Progenitor cell of endocrine pancreas (in vitro differentiated cells): ENCODE data around the gene RABGAP1L. TPM values are rescaled to one million over a fixed set of nuclear protein-coding genes. Genes with fewer than 3 reads are reported as not detected.
"Not testable (repeated sequence)": the region's sequence is repeated elsewhere in the genome, so short reads cannot be mapped to it uniquely, and the experiment has no call there.

Experiments
- DNase-seq: peaks from one replicate; pipeline ENCODE4 v3.0.0; 2021; ENCODE audit warnings: low spot score; ENCODE audit not compliant: unreplicated experiment
- H3K27ac Mint-ChIP-seq: 2 replicates; pipeline ENCODE4 v1.8.0; 2021; ENCODE audit warnings: mild to moderate bottlenecking, moderate library complexity, mixed read lengths
- H3K27me3 Mint-ChIP-seq: 2 replicates; pipeline ENCODE4 v1.8.0; 2021; ENCODE audit warnings: mixed read lengths
- H3K36me3 Mint-ChIP-seq: 2 replicates; pipeline ENCODE4 v1.8.0; 2022; ENCODE audit warnings: mixed read lengths; ENCODE audit not compliant: insufficient read depth
- H3K4me1 Mint-ChIP-seq: 2 replicates; pipeline ENCODE4 v1.8.0; 2021; ENCODE audit warnings: low read depth, mixed read lengths
- H3K4me3 Mint-ChIP-seq: 2 replicates; pipeline ENCODE4 v1.8.0; 2021; ENCODE audit warnings: low read depth, mild to moderate bottlenecking, moderate library complexity, mixed read lengths
- H3K9me3 Mint-ChIP-seq: 2 replicates; pipeline ENCODE4 v1.8.0; 2021; ENCODE audit warnings: low read depth, mixed read lengths
- total RNA-seq: library from RNA; stranded (reverse); gene quantifications from 2 replicates; pipeline ENCODE4 v1.2.1, GENCODE V29; 2021
- TF ChIP-seq, protein P1 (sequence below): fragments of 200-600 bp; sonication (generic); IDR thresholded peaks from one replicate; pipeline ENCODE4 v1.5.0; 2021; ENCODE audit warnings: antibody characterized with exemption, mild to moderate bottlenecking; ENCODE audit not compliant: unreplicated experiment

The RABGAP1L gene
- total RNA-seq, 1 donor from 2014 or later, result 55.2 TPM

DNA sequence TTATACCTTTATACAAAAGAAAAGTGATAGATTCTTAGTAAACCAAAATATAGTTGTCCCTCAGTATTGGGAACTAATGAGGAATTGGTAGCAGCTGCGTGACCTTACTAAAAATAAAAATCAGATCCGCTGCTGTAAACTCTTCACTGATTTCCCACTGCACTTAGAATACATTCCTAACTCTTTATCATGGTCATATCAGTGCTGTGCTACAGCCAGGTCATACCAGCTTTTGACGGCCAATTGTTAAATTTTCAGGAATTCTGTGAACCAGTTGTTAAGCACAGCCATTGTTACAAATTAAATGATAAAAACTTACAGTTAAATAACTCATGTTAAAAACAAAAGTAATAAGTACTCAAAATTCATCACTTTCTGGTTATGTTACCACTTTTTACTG lies 533.8 kb downstream of the RABGAP1L start:
- Mint-ChIP-seq H3K4me3 (no peak overlapping the region), H3K36me3 (no peaks in the 10 kb centered on the region), H3K9me3 (peaks cover 3% of the 10 kb centered on the region), H3K27ac (no peak overlapping the region), H3K4me1 (peaks cover 7% of the 10 kb centered on the region), H3K27me3 (no peaks in the 10 kb centered on the region)
- TF ChIP-seq, protein P1, sequence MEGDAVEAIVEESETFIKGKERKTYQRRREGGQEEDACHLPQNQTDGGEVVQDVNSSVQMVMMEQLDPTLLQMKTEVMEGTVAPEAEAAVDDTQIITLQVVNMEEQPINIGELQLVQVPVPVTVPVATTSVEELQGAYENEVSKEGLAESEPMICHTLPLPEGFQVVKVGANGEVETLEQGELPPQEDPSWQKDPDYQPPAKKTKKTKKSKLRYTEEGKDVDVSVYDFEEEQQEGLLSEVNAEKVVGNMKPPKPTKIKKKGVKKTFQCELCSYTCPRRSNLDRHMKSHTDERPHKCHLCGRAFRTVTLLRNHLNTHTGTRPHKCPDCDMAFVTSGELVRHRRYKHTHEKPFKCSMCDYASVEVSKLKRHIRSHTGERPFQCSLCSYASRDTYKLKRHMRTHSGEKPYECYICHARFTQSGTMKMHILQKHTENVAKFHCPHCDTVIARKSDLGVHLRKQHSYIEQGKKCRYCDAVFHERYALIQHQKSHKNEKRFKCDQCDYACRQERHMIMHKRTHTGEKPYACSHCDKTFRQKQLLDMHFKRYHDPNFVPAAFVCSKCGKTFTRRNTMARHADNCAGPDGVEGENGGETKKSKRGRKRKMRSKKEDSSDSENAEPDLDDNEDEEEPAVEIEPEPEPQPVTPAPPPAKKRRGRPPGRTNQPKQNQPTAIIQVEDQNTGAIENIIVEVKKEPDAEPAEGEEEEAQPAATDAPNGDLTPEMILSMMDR, result no peak
- DNase-seq, result no peak

DNA sequence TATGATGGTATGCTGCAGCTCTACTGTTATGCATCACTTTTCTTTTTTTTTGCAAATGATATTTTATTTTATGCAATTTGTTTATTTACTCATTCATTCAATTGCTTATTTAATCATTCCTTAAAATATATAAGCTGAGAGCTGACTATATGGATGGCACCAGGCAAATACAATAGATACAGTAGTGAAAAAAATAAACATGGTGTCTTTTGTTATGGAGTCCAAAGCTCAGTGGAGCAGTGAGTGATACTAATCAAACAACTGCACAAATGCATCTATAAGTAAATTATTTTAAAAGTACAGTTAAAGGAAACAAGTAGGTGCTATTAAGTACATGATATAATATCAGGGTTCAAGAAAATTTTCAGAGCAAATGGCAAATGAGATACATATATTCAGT lies 534.2 kb downstream of the RABGAP1L start:
- H3K9me3 Mint-ChIP-seq, H3K4me1 Mint-ChIP-seq, H3K36me3 Mint-ChIP-seq, H3K27me3 Mint-ChIP-seq, H3K27ac Mint-ChIP-seq, DNase-seq, H3K4me3 Mint-ChIP-seq: not testable (repeated sequence)

DNA sequence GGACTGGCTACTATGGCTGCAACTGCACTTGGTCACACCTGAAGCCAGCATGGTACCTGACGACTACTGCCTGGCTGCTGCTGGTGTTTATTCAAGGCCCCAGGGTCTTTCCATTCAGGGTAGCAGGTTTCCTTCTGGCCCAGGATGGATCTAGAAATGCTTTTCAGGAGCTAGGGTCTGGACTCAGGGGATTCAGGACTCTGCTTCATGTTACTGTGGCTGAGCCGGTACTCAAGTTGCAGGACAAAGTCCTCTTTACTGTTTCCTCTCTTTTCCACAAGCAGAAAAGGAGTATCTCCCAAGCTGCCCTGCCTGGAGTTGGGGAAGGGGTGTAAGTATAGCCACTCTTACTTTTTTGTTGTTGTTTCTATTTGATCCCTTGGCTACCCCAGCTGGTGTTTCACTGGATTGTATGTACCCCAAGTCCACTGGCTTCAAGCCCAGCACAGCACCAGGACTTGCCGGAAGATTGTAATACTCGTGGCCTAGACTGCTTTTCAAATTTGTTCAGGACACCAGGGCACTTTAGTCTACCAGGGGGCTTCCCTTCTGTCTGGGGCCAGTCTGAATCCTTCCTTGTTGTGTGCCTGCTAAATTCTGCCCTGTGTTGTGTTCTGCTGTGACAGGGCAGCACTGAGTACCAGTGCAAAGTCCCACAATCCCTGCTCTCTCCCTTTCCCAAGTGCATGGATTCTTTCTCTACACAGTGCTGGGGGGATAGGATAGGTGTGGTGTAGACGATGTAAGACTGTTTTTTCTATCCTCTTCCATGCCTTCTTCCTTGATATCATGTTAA lies 536.9 kb downstream of the RABGAP1L start:
- H3K9me3 Mint-ChIP-seq, result peaks cover 3% of the 10 kb centered on the region
- TF ChIP-seq, protein P1, result no peak
- H3K27ac Mint-ChIP-seq, result no peak overlapping the region
- no peaks in the 10 kb centered on the region for H3K27me3 Mint-ChIP-seq
- H3K36me3 Mint-ChIP-seq, result no peaks in the 10 kb centered on the region
- H3K4me1 Mint-ChIP-seq, result no peaks in the 10 kb centered on the region
- no peak for DNase-seq
- H3K4me3 Mint-ChIP-seq, result no peak overlapping the region

DNA sequence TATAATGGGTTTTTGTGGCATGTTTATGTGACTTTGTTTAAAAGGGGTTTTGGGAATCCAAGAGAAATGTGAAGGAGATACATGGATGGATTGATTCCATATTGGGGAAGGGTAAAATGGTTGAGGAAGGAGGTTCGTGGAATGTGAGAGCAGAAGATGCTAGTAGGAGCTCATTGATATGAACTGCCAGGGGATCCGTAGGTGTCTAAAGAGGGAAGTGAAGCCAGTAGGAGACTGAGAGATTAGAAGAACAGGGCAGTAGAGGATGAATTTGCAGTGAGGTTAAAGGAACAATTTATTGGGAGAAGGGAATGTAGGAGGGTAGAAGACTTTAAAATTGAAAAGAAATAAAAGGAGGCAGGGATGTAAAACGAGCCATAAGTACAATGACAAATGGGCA lies 541.0 kb downstream of the RABGAP1L start:
- H3K4me3 Mint-ChIP-seq, result no peak overlapping the region
- no peaks in the 10 kb centered on the region for H3K9me3 Mint-ChIP-seq
- no peak for DNase-seq
- H3K36me3 Mint-ChIP-seq, result no peaks in the 10 kb centered on the region
- H3K27me3 Mint-ChIP-seq, result no peaks in the 10 kb centered on the region
- TF ChIP-seq, protein P1, result no peak
- no peak overlapping the region for H3K27ac Mint-ChIP-seq
- no peaks in the 10 kb centered on the region for H3K4me1 Mint-ChIP-seq

DNA sequence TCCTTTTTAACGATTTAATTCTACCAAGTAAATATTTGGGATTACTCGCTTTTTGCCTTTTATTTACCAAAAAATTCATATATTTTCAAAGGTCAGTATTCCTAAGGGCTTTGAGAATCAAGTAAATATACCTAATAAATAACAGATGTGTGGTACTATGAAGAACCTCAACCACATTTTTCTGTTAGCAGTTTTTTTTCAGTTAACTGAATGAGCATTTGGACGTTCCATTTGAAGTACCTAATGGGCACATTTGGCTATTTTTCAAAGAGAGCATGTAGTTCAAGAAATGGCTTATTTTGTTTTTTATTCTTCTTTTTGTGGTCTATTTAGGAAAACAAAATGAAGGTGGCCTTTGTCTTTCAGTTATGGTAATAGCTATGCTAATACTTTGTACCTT lies 541.5 kb downstream of the RABGAP1L start:
- Mint-ChIP-seq H3K36me3 (no peaks in the 10 kb centered on the region), H3K4me3 (no peak overlapping the region), H3K27me3 (no peaks in the 10 kb centered on the region), H3K9me3 (no peaks in the 10 kb centered on the region), H3K27ac (no peak overlapping the region), H3K4me1 (no peaks in the 10 kb centered on the region)
- TF ChIP-seq, protein P1, result no peak
- no peak for DNase-seq

DNA sequence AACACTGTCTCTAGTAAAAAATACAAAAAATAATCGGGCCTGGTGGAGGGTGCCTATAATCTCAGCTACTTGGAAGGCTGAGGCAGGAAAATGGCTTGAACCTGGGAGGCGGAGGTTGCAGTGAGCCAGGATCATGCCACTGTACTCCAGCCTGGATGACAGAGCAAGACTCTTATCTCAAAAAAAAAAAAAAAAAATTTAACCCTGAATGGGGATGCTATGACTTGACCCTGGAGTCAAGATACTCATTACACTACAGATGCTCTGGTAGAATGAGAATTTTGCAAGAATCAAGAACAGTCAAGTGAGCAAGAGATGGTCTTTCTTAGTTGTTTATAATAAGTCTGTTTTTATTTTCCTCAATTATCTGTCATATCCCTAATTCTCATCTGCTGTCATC lies 542.2 kb downstream of the RABGAP1L start:
- Mint-ChIP-seq H3K9me3 (no peaks in the 10 kb centered on the region), H3K36me3 (no peaks in the 10 kb centered on the region), H3K4me1 (no peaks in the 10 kb centered on the region), H3K4me3 (no peak overlapping the region), H3K27me3 (no peaks in the 10 kb centered on the region), H3K27ac (no peak overlapping the region)
- TF ChIP-seq, protein P1, result no peak
- DNase-seq, result no peak
